Right lobe of liver (tissue), 4 donors: ENCODE results near the gene NEK10.
"Not testable (repeated sequence)": the region's sequence is repeated elsewhere in the genome, so short reads cannot be mapped to it uniquely, and the experiment has no call there.

ENCODE experiments used
- CTCF ChIP-seq, 4 donors: fragments of 200-600 bp in 3 of 4; fragments of 450-650 bp in 1 of 4; IDR thresholded peaks; one replicate each; pipeline versions ENCODE4 v1.5.1 to v1.8.0; 2016 to 2022; ENCODE audit warnings: antibody characterized with exemption in 4 of 4, mild to moderate bottlenecking in 2 of 4
- POLR2A ChIP-seq: fragments of 450-650 bp; IDR thresholded peaks from one replicate; pipeline ENCODE4 v1.6.1; 2017; ENCODE audit warnings: antibody characterized with exemption, mild to moderate bottlenecking
- donor health status: DM: no; HTN: no; CAD: no.
- donor health status: DM: no; HTN: no; CAD: no.
- donor health status: DM: no; HTN: yes; CAD: no.

GRCh38 chr3:27328982-27329762, 40.0 kb downstream of the NEK10 start:
- not testable (repeated sequence) for TF ChIP-seq POLR2A; CTCF (IDR thresholded peaks at IDR 0.05)
